ENCODE measurements around the gene KCNT1. TPM values are rescaled to one million over a fixed set of nuclear protein-coding genes. Genes with fewer than 3 reads are reported as not detected.

KCNT1 gene
- total RNA-seq, 2 donors from 2014 or later = 0.08 TPM; not detected in 1

DNA sequence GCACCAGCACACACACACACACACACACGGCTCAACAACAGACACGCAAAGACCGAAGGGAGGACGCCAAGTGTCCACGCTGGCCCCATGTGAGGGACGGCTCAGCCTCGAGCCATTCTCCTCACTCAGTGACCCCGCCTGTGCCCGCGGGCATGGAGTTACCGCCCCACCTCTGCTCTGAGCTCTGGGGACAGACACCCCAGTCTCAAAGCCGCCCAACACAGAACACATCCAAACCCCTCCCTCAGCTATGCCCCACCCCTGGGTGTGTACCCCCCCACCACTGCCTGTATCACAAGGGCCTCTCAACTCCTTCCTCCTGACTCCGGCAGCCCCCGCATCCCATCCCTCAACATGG, 124.2 kb downstream of the KCNT1 start:
- no peak for TF ChIP-seq CTCF (IDR thresholded peaks at IDR 0.05)
- Histone ChIP-seq H3K4me3 (no peak overlapping the region), H3K27ac (no peak overlapping the region), H3K9me3 (no peaks in the 10 kb centered on the region), H3K9ac (ENCODE audit: low read depth in 2 of 2, low read length in 2 of 2) (no peak overlapping the region), H3K27me3 (no peaks in the 10 kb centered on the region), H3K36me3 (peaks cover 17% of the 10 kb centered on the region), H3K4me1 (no peaks in the 10 kb centered on the region)
- DNase-seq = no peak
- intact Hi-C loops (cut with DNase I) = no loop called here

DNA sequence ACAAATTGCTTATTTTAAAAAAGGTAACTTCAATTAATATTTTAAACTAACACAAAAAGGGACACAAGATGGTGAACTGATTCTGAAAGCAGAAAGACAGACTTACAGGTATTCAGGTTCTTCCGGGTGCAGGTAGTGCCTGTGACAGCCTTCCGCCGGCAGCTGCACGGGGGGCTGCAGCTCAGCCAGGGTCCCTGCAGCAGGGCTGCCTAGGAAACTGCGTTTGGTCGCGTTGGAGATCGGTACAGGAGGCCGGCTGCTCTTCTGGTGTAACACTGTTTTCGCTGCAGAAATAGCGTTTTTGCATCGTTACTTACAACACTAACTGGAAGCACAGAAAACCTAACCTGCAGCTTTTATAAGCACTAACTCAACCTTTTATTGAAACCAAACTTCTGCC, 125.3 kb downstream of the KCNT1 start:
- Histone ChIP-seq H3K27ac (no peak overlapping the region), H3K4me1 (no peaks in the 10 kb centered on the region), H3K9me3 (no peaks in the 10 kb centered on the region), H3K4me3 (no peak overlapping the region), H3K9ac (ENCODE audit: low read depth in 2 of 2, low read length in 2 of 2) (no peak overlapping the region), H3K27me3 (no peaks in the 10 kb centered on the region), H3K36me3 (peaks cover 15% of the 10 kb centered on the region)
- DNase-seq = no peak
- intact Hi-C loops (cut with DNase I) = no loop called here
- TF ChIP-seq CTCF (IDR thresholded peaks at IDR 0.05) = no peak

DNA sequence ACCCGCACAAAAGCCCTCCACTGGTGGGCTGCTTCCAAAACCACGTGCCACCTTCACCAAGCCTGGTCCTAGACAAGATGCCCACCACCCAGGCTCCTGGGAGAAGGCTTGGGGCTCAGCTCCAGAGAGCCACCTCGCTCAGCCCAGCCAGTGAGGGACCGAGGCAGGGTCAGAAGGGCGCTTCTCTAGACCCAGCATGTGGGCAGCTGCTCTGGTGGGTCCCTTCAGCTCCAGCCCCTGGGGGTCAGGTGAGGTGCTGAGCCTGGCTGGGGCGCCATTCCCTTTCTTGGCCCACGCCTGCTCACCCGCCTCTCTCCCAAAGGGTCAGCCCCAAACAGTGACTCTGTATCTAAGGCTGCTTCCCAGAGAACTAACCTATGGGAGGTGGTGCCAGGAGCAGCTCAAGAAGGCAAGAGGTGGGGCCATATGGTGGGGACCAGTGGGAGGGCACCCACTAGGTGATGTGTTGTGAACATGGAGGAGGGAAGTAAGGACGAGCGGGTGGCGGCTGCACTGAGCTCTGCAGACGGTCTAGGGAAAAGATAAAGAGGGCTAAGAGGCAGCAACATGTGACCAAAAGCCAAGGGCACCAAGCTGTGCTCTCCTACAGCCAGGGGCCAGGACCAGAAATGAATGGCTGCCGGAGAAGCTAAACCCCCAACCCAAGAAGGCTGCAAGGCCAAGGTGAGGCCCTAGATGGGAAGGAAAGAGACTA, 126.0 kb downstream of the KCNT1 start:
- no peak overlapping the region for H3K27ac ChIP-seq
- intact Hi-C loops (cut with DNase I) = no loop called here

GRCh38 chr9:135828656-135829055, 126.7 kb downstream of the KCNT1 start:
- Histone ChIP-seq H3K4me3 (no peak overlapping the region), H3K9me3 (no peaks in the 10 kb centered on the region), H3K9ac (ENCODE audit: low read depth in 2 of 2, low read length in 2 of 2) (no peak overlapping the region), H3K4me1 (no peaks in the 10 kb centered on the region), H3K36me3 (peaks cover 3% of the 10 kb centered on the region), H3K27me3 (no peaks in the 10 kb centered on the region), H3K27ac (no peak overlapping the region)
- intact Hi-C loops (cut with DNase I) = no loop called here
- TF ChIP-seq CTCF (IDR thresholded peaks at IDR 0.05) = no peak
- DNase-seq = no peak

More for the DNA sequence above, 126.0 kb downstream of the KCNT1 start:
- Histone ChIP-seq H3K9ac (ENCODE audit: low read depth in 2 of 2, low read length in 2 of 2) (no peak overlapping the region), H3K4me3 (no peak overlapping the region), H3K4me1 (no peaks in the 10 kb centered on the region), H3K27me3 (no peaks in the 10 kb centered on the region), H3K36me3 (peaks cover 8% of the 10 kb centered on the region), H3K9me3 (no peaks in the 10 kb centered on the region)
- no peak for DNase-seq
- no peak for TF ChIP-seq CTCF (IDR thresholded peaks at IDR 0.05)

- Histone ChIP-seq H3K4me1 (no peaks in the 10 kb centered on the region), H3K27me3 (no peaks in the 10 kb centered on the region), H3K36me3 (no peaks in the 10 kb centered on the region), H3K27ac (no peak overlapping the region), H3K4me3 (no peak overlapping the region), H3K9ac (ENCODE audit: low read depth in 2 of 2, low read length in 2 of 2) (no peak overlapping the region), H3K9me3 (no peaks in the 10 kb centered on the region)
- no peak for DNase-seq
- intact Hi-C loops (cut with DNase I) = no loop called here
- no peak for TF ChIP-seq CTCF (IDR thresholded peaks at IDR 0.05)
These were observed 128.5 kb downstream of the KCNT1 start for GRCh38 chr9:135830496-135830895.

All from colonic mucosa (tissue), 4 donors.